OCI-LY7 (cell line): ENCODE results near the gene OR5AC2. TPM values are rescaled to one million over a fixed set of nuclear protein-coding genes. Genes with fewer than 3 reads are reported as not detected.

Experiments used
- BruUV-seq: library from RNA; stranded (reverse); fragments of 400-500 nt; replicated peaks from 2 replicates; lab custom pipeline; 2021; lab: Mats Ljungman, UMichigan
- CTCF ChIA-PET: fragments of 300-600 bp; sonication (Branson Sonifier 250); formaldehyde crosslinking; loops from one replicate; lab custom pipeline; 2022; ENCODE audit warnings: antibody characterized with exemption; ENCODE audit not compliant: unreplicated experiment; lab: Charles Lee
- POLR2A ChIA-PET: fragments of 300-600 bp; sonication (Branson Sonifier 250); formaldehyde crosslinking; loops from one replicate; lab custom pipeline; 2022; ENCODE audit warnings: antibody characterized with exemption; lab: Charles Lee
- DNase-seq: peaks from one replicate; pipeline ENCODE4 v3.0.0-alpha.2; 2015; ENCODE audit warnings: low spot score
- H2AFZ ChIP-seq: fragments of 200-600 bp; sonication (generic), shearing (Covaris generic); 2 replicates; pipeline ENCODE4 v1.6.1; 2014; ENCODE audit warnings: mild to moderate bottlenecking, antibody characterized with exemption, low read length, moderate library complexity
- H3K27ac ChIP-seq: fragments of 200-600 bp; sonication (generic); 2 replicates; pipeline ENCODE4 v1.5.1; 2014; ENCODE audit warnings: mixed run types, low read depth, mild to moderate bottlenecking, moderate library complexity, low read length, inconsistent platforms; ENCODE audit not compliant: poor library complexity, severe bottlenecking
- H3K36me3 ChIP-seq: fragments of 200-600 bp; sonication (generic); 2 replicates; pipeline ENCODE4 v1.6.1; 2014; ENCODE audit warnings: mild to moderate bottlenecking, antibody characterized with exemption, low read length, moderate library complexity, mixed read lengths; ENCODE audit not compliant: insufficient read depth
- H3K4me1 ChIP-seq: fragments of 200-600 bp; sonication (generic); 2 replicates; pipeline ENCODE4 v1.5.1; 2014; ENCODE audit warnings: mild to moderate bottlenecking, low read length; ENCODE audit not compliant: insufficient read depth, poor library complexity, severe bottlenecking
- H3K4me2 ChIP-seq: fragments of 200-600 bp; sonication (generic); 2 replicates; pipeline ENCODE4 v1.6.1; 2014; ENCODE audit warnings: mild to moderate bottlenecking, low read length
- H3K4me3 ChIP-seq: fragments of 200-600 bp; sonication (generic); 2 replicates; pipeline ENCODE4 v1.5.1; 2014; ENCODE audit warnings: mild to moderate bottlenecking, low read depth, low read length; ENCODE audit not compliant: poor library complexity, severe bottlenecking
- H3K79me2 ChIP-seq: fragments of 200-600 bp; sonication (generic); 2 replicates; pipeline ENCODE4 v1.6.1; 2016; ENCODE audit warnings: low read depth, mild to moderate bottlenecking, low read length, moderate library complexity, mixed read lengths; ENCODE audit not compliant: insufficient read depth
- H3K9me2 ChIP-seq: fragments of 200-600 bp; sonication (generic); 2 replicates; pipeline ENCODE4 v1.6.1; 2016; ENCODE audit warnings: mild to moderate bottlenecking, low read length, mixed read lengths; ENCODE audit not compliant: insufficient read depth
- H3K9me3 ChIP-seq: fragments of 200-600 bp; sonication (generic); 2 replicates; pipeline ENCODE4 v1.6.1; 2014; ENCODE audit warnings: mild to moderate bottlenecking, mixed run types, low read length, mixed read lengths
- H4K20me1 ChIP-seq: fragments of 200-600 bp; sonication (generic); 2 replicates; pipeline ENCODE4 v1.6.1; 2014; ENCODE audit warnings: mild to moderate bottlenecking, antibody characterized with exemption, low read length, moderate library complexity, mixed read lengths; ENCODE audit not compliant: insufficient read depth
- EZH2phosphoT487 ChIP-seq: fragments of 200-600 bp; sonication (generic); IDR thresholded peaks from 2 replicates; pipeline ENCODE4 v1.6.1; 2018; ENCODE audit warnings: low read depth, borderline replicate concordance, mild to moderate bottlenecking, mixed run types, antibody characterized with exemption, low read length, moderate library complexity, mixed read lengths
- intact Hi-C: fragments of 100-400 bp; cut with micrococcal nuclease; formaldehyde crosslinking; loops from one replicate; pipeline ENCODE4 v1.10.0; 2022; ENCODE audit not compliant: unreplicated experiment
- total RNA-seq, 2 experiments: library from RNA; depleted of rRNA in 1 of 2; stranded (reverse); fragments of >200 nt in 1 of 2; shearing (Covaris generic) in 1 of 2; gene quantifications; 2 replicates each; pipeline ENCODE4 v1.2.3, GENCODE V29; 2014 to 2022
- TF ChIP-seq, protein P1 (sequence below): fragments of 200-600 bp; sonication (generic); conservative IDR thresholded peaks from 2 replicates; pipeline ENCODE4 v1.5.1; 2014; ENCODE audit warnings: mild to moderate bottlenecking, antibody characterized with exemption, low read length, moderate library complexity, mixed read lengths

The OR5AC2 gene
- total RNA-seq, 2 experiments from 2014 or later: not detected

DNA sequence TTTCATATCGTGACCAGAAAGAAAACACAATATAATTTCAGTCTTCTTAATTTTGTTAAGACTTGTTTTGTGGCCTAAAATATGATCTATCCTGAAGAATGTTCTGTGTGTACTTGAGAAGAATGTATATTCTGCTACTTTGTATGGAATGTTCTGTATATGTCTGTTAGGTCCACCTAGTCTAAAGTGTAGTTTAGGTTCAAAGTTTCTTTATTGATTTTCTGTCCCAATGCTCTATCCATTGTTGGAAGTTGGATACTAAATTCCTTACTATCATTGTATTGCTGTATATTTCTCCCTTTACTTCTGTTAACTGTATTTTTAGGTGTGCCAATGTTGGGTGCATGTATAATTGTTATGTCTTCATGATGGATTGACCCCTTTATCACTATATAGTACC lies 21.2 kb downstream of the OR5AC2 start:
- Histone ChIP-seq H3K36me3 (no peaks in the 10 kb centered on the region), H3K79me2 (no peaks in the 10 kb centered on the region), H3K9me2 (no peaks in the 10 kb centered on the region), H3K27ac (no peak overlapping the region), H3K4me1 (no peaks in the 10 kb centered on the region), H3K9me3 (no peaks in the 10 kb centered on the region), H4K20me1 (no peaks in the 10 kb centered on the region), H3K4me3 (no peak overlapping the region), H2AFZ (no peak overlapping the region), H3K4me2 (no peak overlapping the region)
- no peak for TF ChIP-seq EZH2phosphoT487
- ChIA-PET CTCF (no interaction called here), POLR2A (no interaction called here)
- DNase-seq: no peak
- BruUV-seq: no TSS peak
- intact Hi-C loops: no loop called here

DNA sequence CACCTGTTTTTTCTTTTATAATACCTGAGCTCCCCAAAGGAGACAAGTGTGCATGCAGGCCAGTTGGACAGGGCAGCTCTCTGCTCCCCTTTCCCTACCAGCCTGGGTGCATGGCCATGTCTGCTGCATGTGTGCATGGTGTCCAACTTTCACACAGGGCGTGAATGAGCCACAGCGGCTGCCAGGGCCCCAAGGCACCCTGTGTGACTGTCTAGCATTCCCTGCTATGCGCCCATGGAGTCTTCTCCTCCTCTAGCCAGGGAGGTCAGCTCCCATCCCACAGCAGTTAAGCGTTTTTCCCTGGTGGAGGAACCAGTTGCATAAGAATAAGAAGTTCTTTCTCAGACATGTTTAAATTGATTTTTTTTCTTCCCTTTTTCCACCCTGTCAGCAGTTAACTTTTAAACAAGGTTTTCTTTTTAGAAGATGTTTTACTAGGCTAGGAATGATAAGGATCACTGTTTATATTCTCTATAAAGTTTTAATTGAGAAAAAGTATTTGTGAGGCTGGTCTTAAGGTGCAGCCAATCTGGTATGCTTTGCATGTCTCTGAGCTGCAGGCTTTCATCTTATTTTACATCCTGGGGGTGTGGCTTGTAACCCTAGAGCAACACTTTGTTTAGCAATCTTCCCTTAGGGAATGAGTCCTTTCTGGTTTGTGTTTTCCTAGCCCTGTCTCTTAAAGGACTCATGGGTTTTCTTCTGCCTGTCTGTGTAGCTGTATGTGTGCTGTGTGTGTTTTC lies 23.0 kb downstream of the OR5AC2 start:
- TF ChIP-seq, protein P1, sequence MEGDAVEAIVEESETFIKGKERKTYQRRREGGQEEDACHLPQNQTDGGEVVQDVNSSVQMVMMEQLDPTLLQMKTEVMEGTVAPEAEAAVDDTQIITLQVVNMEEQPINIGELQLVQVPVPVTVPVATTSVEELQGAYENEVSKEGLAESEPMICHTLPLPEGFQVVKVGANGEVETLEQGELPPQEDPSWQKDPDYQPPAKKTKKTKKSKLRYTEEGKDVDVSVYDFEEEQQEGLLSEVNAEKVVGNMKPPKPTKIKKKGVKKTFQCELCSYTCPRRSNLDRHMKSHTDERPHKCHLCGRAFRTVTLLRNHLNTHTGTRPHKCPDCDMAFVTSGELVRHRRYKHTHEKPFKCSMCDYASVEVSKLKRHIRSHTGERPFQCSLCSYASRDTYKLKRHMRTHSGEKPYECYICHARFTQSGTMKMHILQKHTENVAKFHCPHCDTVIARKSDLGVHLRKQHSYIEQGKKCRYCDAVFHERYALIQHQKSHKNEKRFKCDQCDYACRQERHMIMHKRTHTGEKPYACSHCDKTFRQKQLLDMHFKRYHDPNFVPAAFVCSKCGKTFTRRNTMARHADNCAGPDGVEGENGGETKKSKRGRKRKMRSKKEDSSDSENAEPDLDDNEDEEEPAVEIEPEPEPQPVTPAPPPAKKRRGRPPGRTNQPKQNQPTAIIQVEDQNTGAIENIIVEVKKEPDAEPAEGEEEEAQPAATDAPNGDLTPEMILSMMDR: no peak
- no peak for TF ChIP-seq EZH2phosphoT487
- Histone ChIP-seq H3K36me3 (no peaks in the 10 kb centered on the region), H4K20me1 (no peaks in the 10 kb centered on the region), H3K27ac (no peak overlapping the region), H3K4me3 (no peak overlapping the region), H3K9me3 (no peaks in the 10 kb centered on the region), H3K4me2 (no peak overlapping the region), H2AFZ (no peak overlapping the region), H3K79me2 (no peaks in the 10 kb centered on the region), H3K9me2 (no peaks in the 10 kb centered on the region), H3K4me1 (no peaks in the 10 kb centered on the region)
- intact Hi-C loops: no loop called here
- CTCF ChIA-PET: no interaction called here
- no TSS peak for BruUV-seq
- POLR2A ChIA-PET: interaction anchor here (0.6 kb wide), 1 partner anchor 17 kb away, joined by 5 read pairs; no protein-coding TSS in a partner anchor
- DNase-seq: no peak

DNA sequence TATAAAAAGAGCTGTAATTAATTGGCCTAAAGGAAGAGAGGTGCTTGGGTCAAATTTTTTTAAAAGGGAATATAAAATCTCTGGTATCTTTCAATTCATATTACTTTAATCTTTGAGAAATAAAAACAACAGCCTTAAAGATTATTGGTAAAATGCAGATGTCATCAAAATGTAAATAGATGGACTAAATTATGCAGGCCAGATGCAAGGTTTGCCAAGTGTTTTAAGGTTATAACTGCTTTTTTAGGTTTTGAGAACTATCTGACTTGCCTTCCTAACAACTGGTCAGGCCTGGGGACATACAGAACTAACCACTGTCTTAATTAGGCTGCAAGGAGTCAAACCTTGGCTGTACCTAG lies 23.6 kb downstream of the OR5AC2 start:
- H3K36me3 ChIP-seq: no peaks in the 10 kb centered on the region
- no peak for DNase-seq
- TF ChIP-seq EZH2phosphoT487: no peak
- TF ChIP-seq, protein P1: no peak
- H4K20me1 ChIP-seq: no peaks in the 10 kb centered on the region
- no peaks in the 10 kb centered on the region for H3K4me1 ChIP-seq
- CTCF ChIA-PET: no interaction called here
- no peaks in the 10 kb centered on the region for H3K9me2 ChIP-seq
- POLR2A ChIA-PET: interaction anchor here (0.6 to 1.3 kb wide), 3 partner anchors 17 to 194 kb away, joined by 3 to 5 read pairs (median 4); no protein-coding TSS in a partner anchor
- intact Hi-C loops: no loop called here
- no TSS peak for BruUV-seq
- H3K4me2 ChIP-seq: no peak overlapping the region
- no peak overlapping the region for H3K27ac ChIP-seq
- no peak overlapping the region for H2AFZ ChIP-seq
- no peak overlapping the region for H3K4me3 ChIP-seq
- H3K79me2 ChIP-seq: no peaks in the 10 kb centered on the region
- no peaks in the 10 kb centered on the region for H3K9me3 ChIP-seq
